ENCODE data around the gene RBP3. TPM values are rescaled to one million over a fixed set of nuclear protein-coding genes. Genes with fewer than 3 reads are reported as not detected.

Gene RBP3
- total RNA-seq, 1 experiment from 2014 or later = not detected

- no peak for TF ChIP-seq ZBTB33 (IDR thresholded peaks at IDR 0.05; ENCODE audit: extremely low read depth, insufficient replicate concordance, low read length)
- TF ChIP-seq SRF (IDR thresholded peaks at IDR 0.05; ENCODE audit: low read depth) = no peak
- TF ChIP-seq EZH2 (IDR thresholded peaks at IDR 0.05) = no peak
- no peak for TF ChIP-seq TCF7L2 (IDR thresholded peaks at IDR 0.05; ENCODE audit: borderline replicate concordance, extremely low read depth, insufficient read depth, insufficient read length)
- no peak for TF ChIP-seq ZFX (IDR thresholded peaks at IDR 0.05)
- no peak for TF ChIP-seq CTCF (IDR thresholded peaks at IDR 0.05 in 2 of 3, conservative IDR thresholded peaks at IDR 0.05 in 1 of 3; ENCODE audit: borderline replicate concordance in 1 of 3, insufficient read depth in 1 of 3, low read depth in 2 of 3, low read length in 2 of 3)
- TF ChIP-seq SIN3A (IDR thresholded peaks at IDR 0.05; ENCODE audit: low read depth) = no peak
- TF ChIP-seq ELF1 (IDR thresholded peaks at IDR 0.05; ENCODE audit: borderline replicate concordance, low read depth) = no peak
Observed at GRCh38 chr10:47388879-47389278, 40.7 kb downstream of the RBP3 start (continued).

GRCh38 chr10:47389619-47390018, 41.5 kb downstream of the RBP3 start:
- no TSS peak for BruUV-seq (replicated peaks)

More at GRCh38 chr10:47389619-47390018, 41.5 kb downstream of the RBP3 start:
- no peak overlapping the region for H2AFZ ChIP-seq (ENCODE audit: low read depth, low read length, poor library complexity, severe bottlenecking)
- POLR2A ChIA-PET = no interaction called here
- no peak overlapping the region for H3K4me2 ChIP-seq (ENCODE audit: low read length)
- no peak for TF ChIP-seq SP1 (IDR thresholded peaks at IDR 0.05; ENCODE audit: low read depth)
- no peak for TF ChIP-seq TCF7L2 (IDR thresholded peaks at IDR 0.05; ENCODE audit: borderline replicate concordance, extremely low read depth, insufficient read depth, insufficient read length)
- no peaks in the 10 kb centered on the region for H3K36me3 ChIP-seq (ENCODE audit: control insufficient read depth in 1 of 2, insufficient read depth in 2 of 2, low read length in 2 of 2)
- H3K9ac ChIP-seq (ENCODE audit: low read length) = no peak overlapping the region
- RAD21 ChIA-PET (ENCODE audit: low non-redundant PET in 1 of 2, low total read pairs in 2 of 2, uncharacterized antibody in 2 of 2, unreplicated experiment in 2 of 2) = no interaction called here
- no peaks in the 10 kb centered on the region for H3K79me2 ChIP-seq (ENCODE audit: insufficient read depth, low read length)
- no peaks in the 10 kb centered on the region; a peak in 1 of 4 replicates for H3K9me3 ChIP-seq (ENCODE audit: control insufficient read depth in 1 of 2, insufficient read depth in 1 of 2, low read depth in 1 of 2, low read length in 2 of 2)
- H3K27ac ChIP-seq (ENCODE audit: low read depth, low read length) = no peak overlapping the region
- intact Hi-C loops (cut with micrococcal nuclease) = no loop called here
- H4K20me1 ChIP-seq (ENCODE audit: insufficient read depth) = no peaks in the 10 kb centered on the region
- no peak for DNase-seq (ENCODE audit: low read depth, low spot score)
- CTCF ChIA-PET = no interaction called here
- ATAC-seq = no peak
- no peaks in the 10 kb centered on the region for H3K9me2 ChIP-seq (ENCODE audit: insufficient read depth)
- no peaks in the 10 kb centered on the region for H3K27me3 ChIP-seq (ENCODE audit: insufficient read depth, low read length)
- H3K4me1 ChIP-seq (ENCODE audit: control insufficient read depth in 1 of 2, insufficient read depth in 2 of 2, low read length in 2 of 2) = peaks cover 5% of the 10 kb centered on the region in 2 experiments; a peak in 3 of 4 replicates
- H3K4me3 ChIP-seq (replicated peaks in 1 of 2; ENCODE audit: low read depth in 1 of 2, low read length in 2 of 2) = no peak overlapping the region
